Amniotic epithelial cell (primary cell): ENCODE data around the gene OTUD7B.
"Not testable (repeated sequence)": the region's sequence is repeated elsewhere in the genome, so short reads cannot be mapped to it uniquely, and the experiment has no call there.

Experiments
- DNase-seq: peaks from one replicate; pipeline ENCODE4 v3.0.0-alpha.2; 2010; ENCODE audit warnings: low read depth

Gene OTUD7B

DNA sequence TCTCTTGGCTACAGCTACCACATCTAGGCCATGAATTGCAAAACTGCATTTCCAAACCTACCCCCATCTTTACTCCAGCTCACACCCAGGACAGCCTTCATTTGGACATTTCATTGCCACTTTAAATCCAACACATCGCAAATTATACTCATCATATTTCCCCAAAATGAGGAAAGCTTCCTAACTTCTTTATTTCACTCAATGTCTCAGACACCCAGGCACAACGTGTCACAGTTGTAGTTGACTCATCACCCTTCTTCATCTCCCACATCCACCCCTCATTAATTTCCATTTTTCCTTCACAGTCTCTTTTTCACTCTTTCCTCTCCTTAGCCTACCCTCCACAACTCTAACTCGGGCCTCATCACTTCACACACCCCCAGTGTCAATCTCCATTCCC is 6.7 kb downstream of the OTUD7B start:
- no peak for DNase-seq

DNA sequence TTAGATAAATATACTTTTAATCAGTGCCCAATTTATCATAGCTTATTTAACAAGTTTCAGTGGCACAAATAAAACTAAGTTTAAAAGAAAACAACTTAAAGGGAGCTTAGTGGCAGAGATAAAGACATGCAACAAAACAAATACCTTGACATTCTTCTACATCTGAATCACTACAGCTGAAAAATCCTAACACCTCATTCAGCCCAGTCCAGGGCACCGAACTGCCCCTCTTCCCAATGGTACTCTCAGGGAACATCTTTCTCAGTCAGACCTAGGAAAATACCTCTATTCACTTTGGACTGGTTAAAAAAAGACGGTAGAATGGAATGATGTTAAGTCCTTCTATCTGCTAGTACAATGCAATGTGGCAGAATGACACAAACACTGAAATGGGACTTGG is 8.3 kb downstream of the OTUD7B start:
- DNase-seq, result no peak

DNA sequence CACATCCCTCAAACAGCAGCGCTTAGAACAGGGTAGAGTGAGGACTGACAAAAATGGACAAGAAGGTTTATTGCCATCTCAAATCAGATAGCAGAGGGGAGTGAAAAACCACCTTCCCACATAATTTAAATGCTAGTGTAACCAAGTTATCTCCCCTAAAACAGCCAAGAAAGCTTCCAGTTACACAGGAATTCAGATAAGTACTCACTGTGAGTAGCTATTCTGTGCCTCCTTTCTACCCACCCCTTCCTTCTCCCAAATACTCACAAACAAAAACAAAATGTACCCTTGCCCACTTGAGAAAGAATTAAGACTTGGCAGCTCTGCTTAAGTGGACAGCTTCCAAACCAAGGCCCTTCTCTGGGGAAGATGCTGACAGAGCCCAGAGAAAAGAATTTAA is 9.1 kb downstream of the OTUD7B start:
- DNase-seq, result peak; percentile 90

DNA sequence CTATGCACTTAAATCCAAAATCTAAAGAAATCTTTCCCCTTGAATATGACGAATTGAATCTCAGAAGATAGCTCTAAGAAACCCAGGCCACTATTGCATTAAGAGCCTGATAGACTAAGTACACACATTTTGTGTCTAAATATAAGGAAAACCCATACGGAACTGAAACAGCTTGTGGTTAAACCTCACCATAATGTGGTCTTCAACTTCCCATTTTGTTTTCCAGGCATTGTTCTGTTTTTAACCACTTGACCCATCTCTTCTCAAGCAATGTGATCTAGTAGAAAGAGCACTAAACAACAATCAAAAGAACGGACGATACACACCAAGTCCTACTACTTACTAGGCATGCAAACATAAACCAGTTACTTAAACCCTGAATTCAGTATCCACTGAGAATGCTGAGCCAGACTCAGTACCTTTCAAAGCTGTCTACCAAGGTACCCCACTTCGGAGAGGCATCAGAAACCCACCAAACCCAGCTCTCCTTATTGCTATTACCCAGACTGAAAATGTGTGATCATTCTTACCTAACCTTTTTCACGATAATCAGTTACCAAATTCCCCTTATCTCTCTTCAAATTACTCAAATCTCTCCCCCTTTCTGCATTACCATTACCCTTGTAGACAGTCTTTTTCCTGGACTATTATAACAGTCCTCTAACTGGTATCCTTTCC is 12.8 kb downstream of the OTUD7B start:
- no peak for DNase-seq

DNA sequence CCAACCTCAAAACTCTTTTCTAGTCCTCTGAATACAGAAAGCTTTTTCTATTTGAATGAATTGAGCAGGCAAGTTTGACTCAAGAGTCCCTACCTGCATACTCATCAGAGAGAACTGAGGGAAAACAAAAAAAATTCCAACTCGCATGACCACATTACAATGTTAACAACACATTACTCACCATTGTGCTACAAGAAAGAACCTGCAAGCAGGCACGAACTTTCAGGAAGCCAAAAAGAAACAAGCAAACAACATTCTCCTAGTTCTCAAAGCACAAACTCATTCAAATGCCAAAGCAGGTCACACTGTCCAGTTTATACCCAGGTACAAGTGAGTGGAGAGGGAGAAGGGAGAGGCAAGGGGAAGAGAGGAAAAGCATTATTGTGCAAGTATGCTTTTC is 14.6 kb downstream of the OTUD7B start:
- DNase-seq, result peak; percentile 79

DNA sequence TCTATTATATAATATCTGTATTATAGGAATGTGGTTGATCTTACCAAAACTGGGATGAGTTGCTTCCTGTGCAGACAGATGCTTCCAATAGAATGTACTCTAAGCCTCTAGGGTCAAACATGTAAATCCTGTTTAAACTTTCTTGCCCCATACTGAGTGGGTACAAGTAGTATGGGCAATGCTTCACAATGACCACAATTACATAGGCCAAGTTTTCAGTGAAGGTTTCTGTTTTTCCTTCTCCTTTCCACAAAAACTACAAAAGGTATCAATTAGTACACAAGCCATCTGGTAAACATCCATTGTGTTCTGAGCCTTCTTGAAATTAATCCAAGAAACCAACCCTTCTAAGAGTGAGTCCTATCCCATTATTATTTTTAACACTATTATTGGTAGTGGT is 16.8 kb downstream of the OTUD7B start:
- no peak for DNase-seq

DNA sequence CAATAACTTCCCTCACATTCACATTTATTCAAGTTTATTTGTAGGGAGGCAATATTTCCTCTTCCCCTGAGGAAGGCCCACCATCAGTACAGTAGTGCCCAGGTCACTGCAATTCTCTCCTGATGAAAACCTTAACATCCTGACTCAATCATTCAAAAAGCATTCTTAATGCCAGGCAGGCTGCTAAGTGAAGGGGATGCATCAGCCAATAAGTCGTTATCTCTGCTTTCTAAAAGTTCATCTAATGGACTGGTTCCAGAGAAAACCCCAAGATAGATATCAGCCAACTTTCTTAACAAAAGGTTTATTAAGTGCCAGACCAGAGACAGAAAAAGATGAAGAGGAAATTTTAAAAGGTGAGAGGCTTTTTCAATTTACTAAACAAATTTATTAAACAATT is 17.3 kb downstream of the OTUD7B start:
- DNase-seq, result no peak

DNA sequence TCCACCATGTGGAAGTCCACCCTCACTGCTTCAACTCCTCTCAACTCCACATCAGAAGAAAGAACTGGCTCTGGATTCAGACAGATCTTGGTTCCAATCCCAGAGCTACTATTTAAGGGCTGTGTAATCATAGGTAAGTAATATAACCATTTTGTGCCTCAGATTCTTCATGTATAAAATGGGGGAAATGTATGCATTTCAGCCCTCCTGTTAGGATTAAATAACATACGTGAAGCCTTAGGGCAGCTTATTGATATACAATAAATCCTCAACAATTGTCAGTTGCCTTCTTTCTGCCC is 23.3 kb downstream of the OTUD7B start:
- no peak for DNase-seq

DNA sequence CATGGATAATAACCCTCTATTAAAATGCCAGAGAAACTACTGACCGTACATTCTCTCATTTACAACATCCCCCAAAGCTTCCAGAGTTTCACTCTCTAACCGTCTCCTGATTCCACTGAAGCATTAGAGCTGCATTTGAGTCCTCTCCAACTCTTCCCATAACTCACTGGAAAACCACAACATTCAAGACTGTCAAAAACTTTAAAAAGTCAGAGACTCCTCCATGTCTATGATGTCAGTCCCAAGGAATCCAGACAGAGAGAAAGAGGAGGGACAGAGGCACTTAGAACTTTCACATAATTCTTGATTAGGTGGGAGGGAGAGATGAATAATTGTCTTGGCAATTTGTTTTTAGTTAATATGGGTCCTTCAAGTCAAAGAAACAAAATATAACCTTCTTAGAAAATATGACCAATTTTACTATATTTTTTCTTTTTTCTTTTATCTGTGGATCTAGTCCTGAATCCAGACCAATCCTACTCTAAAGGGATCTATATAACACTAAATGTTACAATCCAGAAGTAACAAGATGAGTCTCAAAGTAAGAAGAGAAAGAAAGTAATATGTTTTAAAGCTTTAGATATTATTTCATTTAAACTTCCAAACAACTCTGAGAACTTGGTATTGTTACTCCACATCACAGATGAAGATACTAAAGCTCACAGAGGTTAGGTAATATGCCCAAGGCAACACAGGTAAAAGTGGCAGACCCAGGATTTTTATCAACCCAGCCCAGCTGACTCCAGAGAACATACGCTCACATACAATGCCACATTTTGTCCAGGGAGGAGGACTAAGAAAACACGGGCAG is 23.8 kb downstream of the OTUD7B start:
- peak; percentile 97 for DNase-seq

DNA sequence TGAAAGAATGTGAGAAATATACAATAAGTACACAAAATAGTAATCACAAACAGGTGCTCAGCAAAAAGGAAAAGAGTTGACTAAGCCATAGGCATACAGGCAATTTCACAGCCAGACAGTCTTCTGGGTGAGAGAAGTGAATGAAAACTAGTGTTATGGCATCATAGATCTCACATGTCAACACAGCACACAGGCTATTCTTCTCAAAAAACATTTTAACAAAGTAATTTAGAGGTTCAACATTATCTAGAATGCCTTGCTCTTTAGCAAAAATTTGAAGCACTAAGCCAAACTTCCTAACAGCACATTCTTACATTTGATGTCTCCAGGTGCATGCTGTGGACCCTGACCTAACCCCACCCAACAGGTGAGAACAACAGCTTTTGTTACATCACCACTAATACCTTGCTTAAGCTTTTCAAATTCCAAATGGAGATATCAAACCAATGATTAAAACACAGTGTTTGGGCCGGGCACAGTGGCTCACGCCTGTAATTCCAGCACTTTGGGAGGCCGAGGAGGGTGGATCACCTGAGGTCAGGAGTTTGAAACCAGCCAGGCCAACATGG is 30.5 kb downstream of the OTUD7B start:
- DNase-seq, result no peak

DNA sequence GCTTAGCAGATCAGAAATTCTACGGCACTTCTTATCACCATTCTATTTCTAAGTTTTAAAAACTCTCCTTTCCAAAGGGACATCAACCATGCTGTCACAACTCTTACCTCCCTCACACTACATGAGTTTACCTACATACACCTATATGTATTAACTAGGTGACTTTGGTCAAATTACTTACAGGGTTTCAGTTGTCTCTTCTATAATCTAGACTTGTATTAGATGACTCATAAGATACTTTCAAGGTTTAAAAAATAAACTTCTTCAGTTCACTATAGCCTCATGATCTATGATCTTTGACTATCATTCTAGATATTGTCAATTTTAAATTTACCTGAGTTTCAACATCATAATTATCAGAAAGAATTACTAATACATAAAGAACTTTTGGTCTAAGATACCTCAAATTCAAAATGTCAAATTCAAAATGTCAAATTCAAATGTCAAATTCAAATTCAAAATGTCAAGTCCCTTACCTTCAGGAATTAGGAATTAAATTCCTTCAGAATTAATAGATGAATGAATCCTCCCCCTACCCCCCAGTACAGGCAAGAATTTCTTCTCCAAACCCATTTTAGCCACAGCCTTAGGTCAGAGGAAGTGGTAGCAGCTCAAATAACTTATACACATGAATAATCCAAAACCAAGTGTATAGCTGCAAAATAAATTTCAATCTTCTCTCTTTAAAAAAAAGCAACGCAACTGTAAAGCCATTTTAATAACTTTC is 31.1 kb downstream of the OTUD7B start:
- DNase-seq, result no peak

DNA sequence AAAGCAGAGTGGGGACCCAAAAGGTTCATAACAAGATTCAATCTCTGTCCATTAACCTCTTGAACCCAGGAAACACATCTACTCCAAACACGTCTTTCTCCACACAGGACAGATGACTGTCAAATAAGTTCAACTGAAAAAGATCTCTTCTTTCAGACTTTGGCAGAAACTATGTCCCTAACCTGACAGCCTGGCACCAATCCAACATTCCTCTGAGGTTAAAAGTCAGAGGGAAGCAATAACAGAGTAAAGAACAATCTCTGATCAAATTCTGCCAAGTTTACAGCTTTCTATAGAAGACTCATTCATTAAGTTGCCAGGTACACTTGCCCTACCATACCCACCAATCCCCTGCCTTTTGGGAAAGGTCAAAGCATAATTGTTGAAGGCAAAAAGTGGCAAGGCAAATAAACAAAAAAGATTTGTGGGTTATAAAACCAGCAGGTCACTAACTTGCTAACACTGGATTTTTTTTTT is 31.9 kb downstream of the OTUD7B start:
- DNase-seq, result no peak

DNA sequence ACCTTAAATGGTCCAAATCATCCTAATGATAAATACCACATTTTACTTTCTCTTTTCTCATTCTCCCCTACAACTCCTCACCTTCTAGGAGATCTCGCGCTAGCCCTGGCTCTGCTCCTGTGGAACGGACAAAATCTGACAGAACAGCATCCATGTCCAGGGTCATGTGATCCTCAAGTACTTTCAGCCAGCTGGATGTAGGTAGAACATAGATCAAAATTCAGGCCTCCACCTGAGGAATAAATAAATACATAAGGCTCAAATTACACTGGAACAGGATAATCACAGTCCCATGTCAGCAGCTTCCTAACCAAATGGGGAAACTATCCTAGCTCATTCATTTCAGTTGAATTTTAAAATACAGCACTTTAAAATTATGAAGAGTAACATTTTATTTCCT is 33.2 kb downstream of the OTUD7B start:
- no peak for DNase-seq

DNA sequence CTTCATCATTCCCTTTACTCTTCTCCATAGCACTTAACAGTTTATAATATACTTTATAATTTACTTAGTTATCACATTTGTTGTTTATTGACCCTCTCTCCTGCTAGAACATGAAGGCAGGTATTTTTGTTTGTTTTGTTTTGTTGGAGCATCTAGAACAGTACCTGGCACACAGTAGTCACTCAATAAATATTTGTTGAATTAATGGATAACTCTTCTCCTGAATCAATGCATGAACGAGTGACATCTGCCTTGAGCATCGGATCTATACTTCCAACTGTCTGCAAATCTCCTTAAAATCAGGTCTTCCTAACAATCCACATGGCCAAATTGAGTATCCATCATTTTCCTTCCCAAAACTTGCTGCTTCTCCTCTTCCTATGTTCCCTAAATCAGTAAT is 38.0 kb downstream of the OTUD7B start:
- no peak for DNase-seq

DNA sequence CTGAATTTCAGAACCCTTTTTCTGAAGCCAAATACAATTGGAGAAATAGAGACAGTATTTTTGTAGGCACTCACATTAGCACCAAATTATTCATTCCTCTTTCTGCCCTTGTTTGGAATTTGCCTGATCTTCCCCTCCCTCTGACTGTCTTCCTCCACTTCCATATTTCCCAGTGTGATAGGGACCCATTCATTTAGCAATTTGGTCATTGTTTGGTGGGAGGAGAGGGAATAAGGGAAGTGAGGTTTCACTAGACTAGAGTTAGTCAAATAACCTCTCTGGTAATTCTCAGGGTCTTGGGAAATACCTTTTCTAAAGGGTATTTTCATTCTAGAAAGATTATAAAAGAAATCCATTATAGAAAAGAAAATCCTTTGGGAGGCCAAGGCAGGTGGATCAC is 42.9 kb downstream of the OTUD7B start:
- no peak for DNase-seq

DNA sequence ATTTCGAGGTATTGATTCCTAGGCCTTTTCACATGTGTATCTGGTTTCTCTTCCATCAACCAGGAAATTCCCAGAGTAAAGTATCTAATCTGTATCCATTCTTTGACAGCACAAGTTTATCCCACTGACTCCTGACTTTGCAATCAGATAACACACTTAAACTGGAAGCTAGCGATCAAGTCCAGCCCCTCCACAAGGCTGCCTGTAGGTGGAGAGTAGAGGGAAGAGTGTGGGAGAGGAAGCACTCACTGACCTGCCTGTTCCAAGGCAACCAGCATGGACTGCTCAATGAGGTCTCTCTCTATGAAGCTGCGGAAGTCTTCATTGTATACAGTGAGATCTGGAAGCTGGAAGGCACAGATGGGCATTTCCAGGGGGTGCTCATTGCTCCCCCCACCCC is 43.5 kb downstream of the OTUD7B start:
- no peak for DNase-seq

DNA sequence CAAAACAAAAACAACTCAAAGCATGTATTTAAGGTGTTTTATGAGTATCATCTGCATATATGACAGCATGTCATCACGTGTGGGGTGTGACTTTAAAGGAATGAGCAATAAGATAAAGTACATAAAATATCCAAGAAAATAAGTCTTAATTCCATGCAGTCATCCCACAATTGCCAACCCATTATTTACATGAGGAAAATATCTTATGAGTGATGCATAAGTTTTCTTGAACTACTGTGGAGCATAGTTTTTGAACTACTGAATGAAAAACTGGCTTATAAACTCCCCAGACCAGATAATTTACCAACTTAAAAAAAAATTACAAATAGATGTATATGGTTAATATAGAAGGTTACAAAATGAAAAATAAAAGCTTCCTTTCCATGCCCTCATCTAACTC is 44.1 kb downstream of the OTUD7B start:
- peak; percentile 40 for DNase-seq

DNA sequence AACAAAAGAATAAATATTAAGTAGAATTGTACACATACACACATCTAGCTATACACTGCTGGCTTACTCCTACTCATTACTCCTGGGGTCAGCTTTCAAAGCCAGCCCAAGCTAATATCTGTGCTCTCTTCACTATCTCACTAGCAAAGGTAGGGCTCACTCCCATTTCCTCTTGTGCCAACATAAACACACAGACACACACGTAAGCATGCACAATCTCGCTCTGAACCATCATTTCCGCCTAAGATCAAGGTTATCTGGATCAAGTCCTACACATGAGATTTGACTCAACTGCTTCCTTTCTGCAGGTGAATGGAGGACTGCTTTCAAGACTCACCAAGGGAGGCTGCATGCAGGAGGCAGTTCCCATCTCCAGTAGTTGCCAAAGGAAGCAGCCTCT is 45.1 kb downstream of the OTUD7B start:
- no peak for DNase-seq

DNA sequence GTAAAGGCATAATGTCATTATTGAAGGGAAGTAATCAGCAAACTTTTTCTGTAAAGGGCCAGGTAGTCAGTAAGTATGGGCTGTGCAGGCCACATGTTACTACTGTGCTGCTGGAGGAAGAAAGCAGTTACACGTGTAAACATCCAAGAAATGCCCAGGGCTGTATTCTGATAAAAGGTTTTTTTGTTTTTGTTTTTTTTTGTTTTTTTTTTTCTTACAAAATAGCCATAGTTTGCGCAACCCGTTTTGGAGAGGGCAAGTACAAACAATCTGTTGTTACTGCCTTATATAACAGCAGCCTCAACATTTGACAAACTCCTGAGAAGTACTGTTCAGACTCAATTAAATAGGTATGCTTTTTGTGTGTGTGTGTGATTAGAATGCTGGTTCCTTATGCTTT is 47.2 kb downstream of the OTUD7B start:
- DNase-seq, result peak; percentile 25

DNA sequence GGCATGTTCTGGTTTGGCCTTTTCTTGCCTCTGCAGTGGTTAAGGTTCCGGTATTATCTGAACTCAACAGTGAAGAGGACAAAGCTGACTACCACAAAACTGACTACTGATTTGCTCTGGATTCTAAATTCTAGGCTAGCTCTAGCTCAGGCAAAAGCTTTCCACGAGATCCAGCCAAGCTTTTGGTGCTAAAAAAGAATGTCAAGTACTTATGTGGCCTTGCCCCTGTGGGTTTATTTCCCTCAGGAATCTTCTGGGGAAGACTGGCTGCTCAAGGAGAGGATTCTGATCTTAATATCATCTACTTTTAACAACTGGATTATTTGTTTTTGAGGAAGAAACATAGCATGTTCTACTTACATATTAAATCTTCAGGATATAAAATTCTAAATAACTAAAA is 47.8 kb downstream of the OTUD7B start:
- DNase-seq, result no peak

DNA sequence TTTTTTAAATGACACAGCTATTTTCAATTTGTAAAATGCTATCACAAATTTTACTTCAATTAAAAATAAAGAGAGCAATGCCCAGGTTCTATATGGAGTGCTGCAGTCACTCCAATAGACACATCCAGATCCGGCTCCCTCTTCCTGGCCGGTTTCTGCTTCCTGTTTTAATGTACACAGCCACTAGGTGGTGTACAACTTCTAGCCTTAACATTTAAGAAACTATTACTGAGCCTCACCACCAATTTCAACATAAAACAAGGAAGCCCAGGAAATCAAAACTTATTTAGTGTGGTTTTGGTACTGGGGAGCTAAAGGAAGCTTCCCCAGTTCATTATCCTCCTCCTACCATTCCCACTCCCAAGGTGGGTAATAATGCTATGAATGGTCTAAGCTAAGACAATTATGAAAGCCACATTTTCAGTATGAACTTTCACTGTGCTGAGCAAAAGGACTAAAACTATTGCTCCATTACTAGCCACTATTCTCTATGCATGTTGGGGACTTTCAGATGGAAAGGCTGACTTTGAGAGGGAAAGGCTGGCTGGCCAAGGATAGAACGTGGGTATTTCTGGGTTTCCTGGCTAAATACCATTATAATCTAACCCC is 48.4 kb downstream of the OTUD7B start:
- peak; percentile 79 for DNase-seq

DNA sequence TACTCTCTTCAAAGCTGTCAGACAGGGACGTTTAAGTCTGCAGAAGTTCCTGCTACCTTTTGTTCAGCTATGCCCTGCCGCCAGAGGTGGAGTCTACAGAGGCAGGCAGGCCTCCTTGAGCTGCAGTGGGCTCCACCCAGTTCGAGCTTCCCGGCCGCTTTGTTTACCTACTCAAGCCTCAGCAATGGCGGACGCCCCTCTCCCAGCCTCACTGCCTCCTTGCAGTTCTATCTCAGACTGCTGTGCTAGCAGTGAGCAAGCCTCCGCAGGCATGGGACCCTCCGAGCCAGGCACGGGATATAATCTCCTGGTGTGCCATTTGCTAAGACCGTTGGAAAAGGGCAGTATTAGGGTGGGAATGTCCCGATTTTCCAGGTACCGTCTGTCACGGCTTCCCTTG is 53.0 kb downstream of the OTUD7B start:
- not testable (repeated sequence) for DNase-seq
